HUES64 (cell line): Measurements from ENCODE around the gene MAGEA10. TPM values are rescaled to one million over a fixed set of nuclear protein-coding genes. Genes with fewer than 3 reads are reported as not detected.
"Not testable (repeated sequence)": the region's sequence is repeated elsewhere in the genome, so short reads cannot be mapped to it uniquely, and the experiment has no call there.

Experiments used
- H3K27ac ChIP-seq: 2 replicates; pipeline ENCODE4 v1.7.0; 2013; ENCODE audit warnings: low read depth, low read length, inconsistent platforms
- H3K27me3 ChIP-seq: 2 replicates; pipeline ENCODE4 v1.6.1; 2013; ENCODE audit warnings: mild to moderate bottlenecking, low read length; ENCODE audit not compliant: insufficient read depth
- H3K36me3 ChIP-seq: 2 replicates; pipeline ENCODE4 v1.6.1; 2013; ENCODE audit warnings: mild to moderate bottlenecking, low read length; ENCODE audit not compliant: insufficient read depth
- H3K4me1 ChIP-seq: 2 replicates; pipeline ENCODE4 v1.6.1; 2013; ENCODE audit warnings: mild to moderate bottlenecking, low read length, moderate library complexity; ENCODE audit not compliant: insufficient read depth
- H3K4me3 ChIP-seq: 2 replicates; pipeline ENCODE4 v1.5.1; 2013; ENCODE audit warnings: mild to moderate bottlenecking, low read length, moderate library complexity
- H3K9ac ChIP-seq: 2 replicates; pipeline ENCODE4 v1.6.1; 2013; ENCODE audit warnings: mild to moderate bottlenecking, low read depth, low read length
- H3K9me3 ChIP-seq: 2 replicates; pipeline ENCODE4 v1.6.1; 2013; ENCODE audit warnings: low read depth, low read length; ENCODE audit not compliant: insufficient read depth
- WGBS: fragments of 150-250, 120-280 bp; methylation state at CpG from one replicate; pipeline ENCODE4 v1.1.7; 2013; ENCODE audit warnings: missing lambda C conversion rate; 5-methylcytosine and 5-hydroxymethylcytosine counted together
- polyA plus RNA-seq, 2 experiments: library from polyadenylated mRNA; stranded (reverse); fragments of 50-300 nt; gene quantifications; one replicate each; pipeline ENCODE4 v1.2.3, GENCODE V29; 2013

The MAGEA10 gene
- polyA plus RNA-seq (2013, experiment 1 of 2), result not detected
- not detected for polyA plus RNA-seq (2013, experiment 2 of 2)

GRCh38 chrX:152138388-152138784 lies at the start of gene MAGEA10:
Gene MAGEA10, minus strand, starts transcription at chrX:152138577. Its CDS starts 2,957 bp downstream, at chrX:152135620.
- no peaks in the 10 kb centered on the region for H3K27me3 ChIP-seq

DNA sequence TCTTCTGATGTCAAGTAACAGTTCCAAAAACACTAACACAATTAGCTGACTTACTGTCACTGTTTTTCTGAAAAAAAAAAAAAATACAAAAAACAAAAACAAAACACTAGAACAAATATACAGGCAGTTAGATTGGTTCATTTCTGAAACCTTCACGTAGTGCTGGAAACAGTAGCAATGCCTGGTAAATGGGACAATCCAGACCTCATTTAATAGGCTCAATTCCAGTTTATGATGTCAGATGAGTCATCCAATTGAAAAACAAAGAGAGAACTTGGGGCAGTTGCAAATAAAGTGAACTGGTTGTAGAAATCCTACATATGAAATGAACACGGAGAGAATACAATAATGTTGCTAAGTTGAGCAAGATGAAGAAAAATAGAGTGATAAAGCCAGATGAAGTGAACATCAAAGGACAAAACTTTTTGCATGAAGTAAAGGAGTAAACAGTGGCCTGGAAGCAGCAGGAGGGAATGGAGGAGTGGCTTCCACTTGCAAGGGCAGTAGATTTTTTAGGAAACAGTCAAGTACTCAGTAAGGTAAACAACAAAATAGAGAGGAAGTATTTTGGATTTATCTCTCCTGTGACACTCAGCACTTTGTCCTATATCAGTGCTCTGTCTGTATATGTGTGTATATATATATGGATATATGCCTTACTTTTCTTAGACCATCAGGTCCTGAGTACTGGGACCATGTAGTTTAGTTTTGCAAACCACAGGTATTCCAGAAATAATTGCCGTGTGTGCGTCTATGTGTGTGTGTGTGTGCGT lies 39.3 kb upstream of the MAGEA10 start:
- H3K9ac ChIP-seq, result no peak overlapping the region
- H3K4me3 ChIP-seq, result no peak overlapping the region
- H3K27ac ChIP-seq, result no peak overlapping the region
- 83% methylated on average over 4 of the region's 5 CpGs for WGBS
- no peaks in the 10 kb centered on the region for H3K36me3 ChIP-seq
- H3K27me3 ChIP-seq, result no peaks in the 10 kb centered on the region
- no peaks in the 10 kb centered on the region for H3K4me1 ChIP-seq
- H3K9me3 ChIP-seq, result no peaks in the 10 kb centered on the region

More at GRCh38 chrX:152138388-152138784, at the start of gene MAGEA10:
- Histone ChIP-seq H3K9ac (no peak within 1 kb of the TSS), H3K9me3 (no peaks in the 10 kb centered on the region), H3K4me3 (no peak within 1 kb of the TSS), H3K27ac (no peak within 1 kb of the TSS), H3K36me3 (no peaks in the 10 kb centered on the region), H3K4me1 (no peaks in the 10 kb centered on the region)
- WGBS, result 99% methylated on average over 12 of the region's 16 CpGs

- no peaks in the 10 kb centered on the region for H3K4me1 ChIP-seq
- no peaks in the 10 kb centered on the region for H3K36me3 ChIP-seq
- 86% methylated on average over 4 of the region's 4 CpGs for WGBS
- H3K4me3 ChIP-seq, result no peak overlapping the region
- H3K27ac ChIP-seq, result no peak overlapping the region
- H3K9me3 ChIP-seq, result no peaks in the 10 kb centered on the region
- H3K27me3 ChIP-seq, result no peaks in the 10 kb centered on the region
- H3K9ac ChIP-seq, result no peak overlapping the region
Measured at GRCh38 chrX:152177052-152177451, 38.7 kb upstream of the MAGEA10 start.

DNA sequence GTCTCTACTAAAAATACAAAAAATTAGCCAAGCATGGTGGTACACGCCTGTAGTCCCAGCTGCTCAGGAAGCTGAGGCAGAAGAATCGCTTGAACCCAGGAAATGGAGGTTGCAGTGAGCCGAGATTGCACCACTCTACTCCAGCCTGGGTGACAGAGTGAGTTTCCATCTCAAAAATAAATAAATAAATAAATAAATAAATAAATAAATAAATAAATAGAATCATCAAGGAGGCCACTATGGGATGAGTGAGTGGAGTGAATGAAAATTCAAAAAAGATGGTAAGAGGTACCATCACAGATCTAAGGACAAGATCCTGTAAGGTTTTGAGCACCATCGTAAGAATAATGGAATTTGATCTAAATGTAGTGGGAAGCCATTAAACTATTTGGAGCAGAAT lies 37.5 kb upstream of the MAGEA10 start:
- not testable (repeated sequence) for H3K36me3 ChIP-seq, H3K27me3 ChIP-seq, H3K4me3 ChIP-seq, H3K9ac ChIP-seq, H3K9me3 ChIP-seq, H3K27ac ChIP-seq, H3K4me1 ChIP-seq
- 86% methylated on average over 2 of the region's 4 CpGs for WGBS

GRCh38 chrX:152173923-152174322 lies 35.5 kb upstream of the MAGEA10 start:
- not testable (repeated sequence) for H3K27me3 ChIP-seq, H3K9me3 ChIP-seq, H3K27ac ChIP-seq, H3K4me3 ChIP-seq, H3K4me1 ChIP-seq, H3K9ac ChIP-seq, H3K36me3 ChIP-seq
- WGBS, result no CpG with 5 or more reads among the region's 4 CpGs

DNA sequence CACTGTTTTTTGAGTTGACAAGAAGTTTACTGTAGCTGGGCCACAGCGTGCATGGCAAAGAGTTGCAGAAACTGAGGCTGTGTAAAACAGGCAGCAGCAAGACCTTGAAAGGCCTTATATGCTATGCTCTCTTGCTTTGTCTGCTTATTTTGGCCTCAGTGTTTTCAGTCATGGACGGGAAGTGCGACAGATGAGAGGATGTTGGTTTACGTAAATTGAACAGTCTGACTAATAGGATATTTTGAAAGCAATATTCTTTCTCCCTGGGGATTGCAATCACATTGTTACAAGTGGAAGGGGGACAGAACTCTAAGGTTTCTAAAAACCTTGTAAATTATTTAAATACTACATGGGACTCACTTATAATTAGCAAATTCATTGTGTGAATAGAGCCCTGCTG lies 32.2 kb upstream of the MAGEA10 start:
- H3K4me3 ChIP-seq, result no peak overlapping the region
- no peaks in the 10 kb centered on the region for H3K27me3 ChIP-seq
- H3K4me1 ChIP-seq, result no peaks in the 10 kb centered on the region
- H3K36me3 ChIP-seq, result no peaks in the 10 kb centered on the region
- H3K9ac ChIP-seq, result no peak overlapping the region
- H3K27ac ChIP-seq, result no peak overlapping the region
- over 99% methylated on average over 4 of the region's 4 CpGs for WGBS
- H3K9me3 ChIP-seq, result no peaks in the 10 kb centered on the region

- 79% methylated on average over 1 of the region's 2 CpGs for WGBS
- no peak overlapping the region for H3K9ac ChIP-seq
- H3K9me3 ChIP-seq, result no peaks in the 10 kb centered on the region
- H3K27ac ChIP-seq, result no peak overlapping the region
- no peaks in the 10 kb centered on the region for H3K36me3 ChIP-seq
- H3K27me3 ChIP-seq, result no peaks in the 10 kb centered on the region
- no peak overlapping the region for H3K4me3 ChIP-seq
- H3K4me1 ChIP-seq, result no peaks in the 10 kb centered on the region
Measured at GRCh38 chrX:152165033-152165743, 26.8 kb upstream of the MAGEA10 start.

DNA sequence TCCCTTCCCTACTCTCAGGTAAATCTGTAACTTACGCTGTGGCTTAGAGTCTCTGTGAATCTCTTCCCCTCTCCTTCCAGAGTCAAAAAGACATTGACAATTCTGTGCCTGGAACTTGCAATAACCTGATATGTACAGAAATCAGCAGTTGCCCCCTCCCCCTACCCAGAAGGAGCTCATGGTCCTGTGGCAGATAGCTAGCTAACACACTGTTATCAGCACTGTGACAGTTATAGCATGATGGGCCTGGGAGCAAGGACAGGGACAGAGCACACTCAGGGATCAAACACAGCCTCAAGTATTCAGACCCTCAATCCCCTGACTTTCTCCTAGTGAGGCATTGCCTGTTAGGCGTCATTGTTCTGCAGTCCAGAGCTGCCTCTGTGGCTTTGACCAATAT lies 18.7 kb upstream of the MAGEA10 start:
- H3K4me3 ChIP-seq, result no peak overlapping the region
- no peak overlapping the region for H3K27ac ChIP-seq
- WGBS, result 87% methylated on average over 2 of the region's 2 CpGs
- H3K9ac ChIP-seq, result no peak overlapping the region
- H3K27me3 ChIP-seq, result no peaks in the 10 kb centered on the region
- H3K9me3 ChIP-seq, result no peaks in the 10 kb centered on the region
- H3K4me1 ChIP-seq, result no peaks in the 10 kb centered on the region
- H3K36me3 ChIP-seq, result no peaks in the 10 kb centered on the region

DNA sequence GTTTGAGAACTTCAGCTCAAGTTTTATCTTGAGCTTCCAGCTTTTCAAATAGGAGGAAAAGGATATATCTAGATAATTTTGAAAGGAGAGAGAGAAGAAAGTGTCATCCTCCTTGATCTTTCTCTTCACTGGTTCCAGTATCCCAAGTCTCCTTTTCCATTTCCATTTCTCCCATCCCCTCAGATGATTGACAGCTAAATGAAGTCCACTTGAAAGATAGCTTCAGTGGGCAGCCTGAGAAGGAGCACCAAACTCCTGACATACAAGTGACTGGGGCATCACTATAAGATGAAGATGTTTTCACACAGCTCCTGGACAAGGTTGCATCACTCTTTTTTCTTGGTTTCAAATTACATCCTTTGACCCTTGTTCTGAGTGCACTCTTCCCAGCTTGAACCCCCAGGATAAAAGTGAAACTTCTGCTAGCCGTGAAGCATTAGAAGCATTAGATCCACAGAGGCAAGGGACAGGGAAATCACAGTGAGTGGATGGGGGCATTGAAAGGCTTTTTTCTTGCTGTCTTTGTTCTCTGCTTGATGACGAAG lies 17.5 kb upstream of the MAGEA10 start:
- no peak overlapping the region for H3K27ac ChIP-seq

GRCh38 chrX:152154050-152154449 lies 15.7 kb upstream of the MAGEA10 start:
- Histone ChIP-seq H3K4me3 (no peak overlapping the region), H3K36me3 (no peaks in the 10 kb centered on the region), H3K27me3 (no peaks in the 10 kb centered on the region), H3K27ac (no peak overlapping the region), H3K9ac (no peak overlapping the region), H3K4me1 (peaks cover 4% of the 10 kb centered on the region), H3K9me3 (no peaks in the 10 kb centered on the region)
- WGBS, result 82% methylated on average over 1 of the region's 1 CpG

More for the DNA sequence above, 17.5 kb upstream of the MAGEA10 start:
- Histone ChIP-seq H3K9me3 (no peaks in the 10 kb centered on the region), H3K9ac (no peak overlapping the region), H3K4me3 (no peak overlapping the region), H3K4me1 (no peaks in the 10 kb centered on the region), H3K36me3 (no peaks in the 10 kb centered on the region), H3K27me3 (no peaks in the 10 kb centered on the region)
- WGBS, result 70% methylated on average over 1 of the region's 2 CpGs

GRCh38 chrX:152151256-152151655 lies 12.9 kb upstream of the MAGEA10 start:
- 90% methylated on average over 3 of the region's 3 CpGs for WGBS
- no peak overlapping the region for H3K4me3 ChIP-seq
- H3K27me3 ChIP-seq, result no peaks in the 10 kb centered on the region
- no peak overlapping the region for H3K9ac ChIP-seq
- H3K9me3 ChIP-seq, result no peaks in the 10 kb centered on the region
- H3K36me3 ChIP-seq, result no peaks in the 10 kb centered on the region
- peaks cover 4% of the 10 kb centered on the region for H3K4me1 ChIP-seq
- H3K27ac ChIP-seq, result no peak overlapping the region
